ENCODE data around the gene ATL1. TPM values are rescaled to one million over a fixed set of nuclear protein-coding genes. Genes with fewer than 3 reads are reported as not detected.

ATL1 gene
- total and polyA plus RNA-seq, 2 of the 4 experiments (the other 2 are of a cell fraction), result 6.0 to 12.2 TPM

GRCh38 chr14:50512463-50512862, 47.5 kb upstream of the ATL1 start:
- Histone ChIP-seq H3K56ac (ENCODE audit: extremely low read depth, insufficient read depth, low read length) (no peak overlapping the region), H3K23ac (ENCODE audit: low read depth, low read length) (no peak overlapping the region), H4K20me1 (ENCODE audit: insufficient read depth, low read length) (peaks cover 58% of the 10 kb centered on the region), H3K27ac (ENCODE audit: insufficient read depth, low read length) (no peak overlapping the region), H2BK5ac (ENCODE audit: low read depth, low read length, poor library complexity, severe bottlenecking) (no peak overlapping the region), H2BK15ac (ENCODE audit: low read depth, low read length) (no peak overlapping the region), H4K91ac (ENCODE audit: insufficient read depth, low read depth, low read length) (no peak overlapping the region), H2AK9ac (replicated peaks; ENCODE audit: low read depth, low read length, poor library complexity) (no peak overlapping the region), H3K4ac (ENCODE audit: low read depth, low read length) (no peak overlapping the region), H2AFZ (replicated peaks; ENCODE audit: low read length, poor library complexity) (no peak overlapping the region), H3K14ac (replicated peaks; ENCODE audit: low read depth, low read length) (no peak overlapping the region), H2BK120ac (ENCODE audit: low read depth, low read length) (no peak overlapping the region), H2AK5ac (ENCODE audit: low read depth, low read length) (no peak overlapping the region), H3K27me3 (ENCODE audit: control insufficient read depth, insufficient read depth, low read length) (no peaks in the 10 kb centered on the region), H3K9me3 (ENCODE audit: control insufficient read depth, insufficient read depth, low read length) (no peaks in the 10 kb centered on the region), H3K18ac (ENCODE audit: low read depth, low read length) (no peak overlapping the region), H3K9me1 (ENCODE audit: insufficient read depth, low read length) (peaks cover 4% of the 10 kb centered on the region), H3K4me1 (ENCODE audit: control insufficient read depth, insufficient read depth, low read length) (no peaks in the 10 kb centered on the region), H3K36me3 (ENCODE audit: control insufficient read depth, insufficient read depth, low read length) (peaks cover 5% of the 10 kb centered on the region; the same call in 1 of the 2 replicates), H3K9ac (ENCODE audit: low read depth, low read length) (no peak overlapping the region), H3K4me2 (ENCODE audit: low read depth, low read length) (no peak overlapping the region; the same call in 1 of the 2 replicates), H3K79me1 (ENCODE audit: low read depth in 1 of 2, low read length in 2 of 2) (peaks cover 12 to 41% of the 10 kb centered on the region in 2 experiments), H3K4me3 (ENCODE audit: insufficient read depth, low read depth, low read length) (no peak overlapping the region), H4K8ac (ENCODE audit: low read depth in 2 of 2, low read length in 2 of 2) (no peak overlapping the region), H4K5ac (ENCODE audit: low read depth, low read length) (no peak overlapping the region), H2BK20ac (ENCODE audit: low read depth, low read length) (no peak overlapping the region)
- ATAC-seq (ENCODE audit: low read depth), result no peak
- BruUV-seq (replicated peaks), result no TSS peak
- TF ChIP-seq CTCF (conservative IDR thresholded peaks at IDR 0.05; ENCODE audit: low read depth, low read length), result no peak
- no peak for TF ChIP-seq CHD1 (IDR thresholded peaks at IDR 0.05; ENCODE audit: low read depth, low read length)
- no peak for TF ChIP-seq USF2 (IDR thresholded peaks at IDR 0.05; ENCODE audit: low read depth, low read length)
- no peak for TF ChIP-seq ELK1 (IDR thresholded peaks at IDR 0.05; ENCODE audit: borderline replicate concordance, low read depth, low read length)
- no peak for TF ChIP-seq RAD21 (IDR thresholded peaks at IDR 0.05; ENCODE audit: low read length)
- TF ChIP-seq RFX5 (IDR thresholded peaks at IDR 0.05; ENCODE audit: low read depth, low read length), result no peak
- TF ChIP-seq FOS (IDR thresholded peaks at IDR 0.05; ENCODE audit: low read depth, low read length), result no peak
- TF ChIP-seq SMC3 (IDR thresholded peaks at IDR 0.05; ENCODE audit: low read depth, low read length), result no peak
- TF ChIP-seq MXI1 (IDR thresholded peaks at IDR 0.05; ENCODE audit: borderline replicate concordance, low read depth, low read length), result no peak
- no peak for TF ChIP-seq MAZ (IDR thresholded peaks at IDR 0.05; ENCODE audit: borderline replicate concordance, low read depth, low read length)
- TF ChIP-seq BHLHE40 (IDR thresholded peaks at IDR 0.05; ENCODE audit: low read depth, low read length), result no peak
- no peak for TF ChIP-seq MAFK (IDR thresholded peaks at IDR 0.05; ENCODE audit: low read depth, low read length)
- no peak for TF ChIP-seq POLR2A (IDR thresholded peaks at IDR 0.05; ENCODE audit: low read depth, low read length)
- TF ChIP-seq NFE2L2 (IDR thresholded peaks at IDR 0.05; ENCODE audit: low read depth, low read length), result no peak
- no peak for TF ChIP-seq CEBPB (IDR thresholded peaks at IDR 0.05; ENCODE audit: low read depth, low read length)
- TF ChIP-seq RCOR1 (IDR thresholded peaks at IDR 0.05; ENCODE audit: insufficient replicate concordance, low read length), result no peak
- ChIA-PET CTCF (interaction anchor here (1.0 kb wide), 1 partner anchor 11 kb away, joined by 3 read pairs; no protein-coding TSS in a partner anchor), POLR2A (ENCODE audit: unreplicated experiment) (no interaction called here)
- DNase-seq, result no peak
- intact Hi-C loops (cut with micrococcal nuclease) (no loop called here), in situ Hi-C loops (cut with MboI; ENCODE audit: low sequenced_read_pairs) (no loop called here), dilution Hi-C loops (cut with HindIII; ENCODE audit: low sequenced_read_pairs, unreplicated experiment) (no loop called here)
- WGBS, 2 experiments (ENCODE audit: extremely low coverage in 2 of 2, insufficient read length in 1 of 2), result no CpG with 5 or more reads among the region's 4 CpGs

Data from IMR-90 (cell line).